Activated T-helper 17 cell treated with anti-CD3 and anti-CD28 coated beads, Interleukin-2, amount 50 U/mL, for 72 hours (primary cell): ENCODE results near the gene ALOX15B. TPM values are rescaled to one million over a fixed set of nuclear protein-coding genes. Genes with fewer than 3 reads are reported as not detected.

Source experiments
- ATAC-seq: fragments of 150-1000 bp; cut with Tn5 transposase; replicated peaks from 2 replicates; pipeline ENCODE4 v1.10.0; 2021; ENCODE audit warnings: mild to moderate bottlenecking, moderate library complexity
- H3K27ac Mint-ChIP-seq: one replicate; pipeline ENCODE4 v1.8.0; 2022; ENCODE audit warnings: mixed read lengths
- H3K27me3 Mint-ChIP-seq: one replicate; pipeline ENCODE4 v1.8.0; 2022; ENCODE audit warnings: mixed read lengths
- H3K36me3 Mint-ChIP-seq: one replicate; pipeline ENCODE4 v1.8.0; 2022; ENCODE audit warnings: low read depth, mild to moderate bottlenecking, mixed read lengths
- H3K4me1 Mint-ChIP-seq: one replicate; pipeline ENCODE4 v1.8.0; 2022; ENCODE audit warnings: mixed read lengths
- H3K4me3 Mint-ChIP-seq: one replicate; pipeline ENCODE4 v1.8.0; 2022; ENCODE audit warnings: mild to moderate bottlenecking, mixed read lengths
- H3K9me3 Mint-ChIP-seq: one replicate; pipeline ENCODE4 v1.8.0; 2022; ENCODE audit warnings: mixed read lengths
- total RNA-seq, 2 donors: library from RNA; stranded (reverse); gene quantifications; one replicate each; pipeline ENCODE4 v1.2.3, GENCODE V29; 2022

ALOX15B gene
- total RNA-seq, 2 donors from 2014 or later: 0.61 TPM; not detected in 1

DNA sequence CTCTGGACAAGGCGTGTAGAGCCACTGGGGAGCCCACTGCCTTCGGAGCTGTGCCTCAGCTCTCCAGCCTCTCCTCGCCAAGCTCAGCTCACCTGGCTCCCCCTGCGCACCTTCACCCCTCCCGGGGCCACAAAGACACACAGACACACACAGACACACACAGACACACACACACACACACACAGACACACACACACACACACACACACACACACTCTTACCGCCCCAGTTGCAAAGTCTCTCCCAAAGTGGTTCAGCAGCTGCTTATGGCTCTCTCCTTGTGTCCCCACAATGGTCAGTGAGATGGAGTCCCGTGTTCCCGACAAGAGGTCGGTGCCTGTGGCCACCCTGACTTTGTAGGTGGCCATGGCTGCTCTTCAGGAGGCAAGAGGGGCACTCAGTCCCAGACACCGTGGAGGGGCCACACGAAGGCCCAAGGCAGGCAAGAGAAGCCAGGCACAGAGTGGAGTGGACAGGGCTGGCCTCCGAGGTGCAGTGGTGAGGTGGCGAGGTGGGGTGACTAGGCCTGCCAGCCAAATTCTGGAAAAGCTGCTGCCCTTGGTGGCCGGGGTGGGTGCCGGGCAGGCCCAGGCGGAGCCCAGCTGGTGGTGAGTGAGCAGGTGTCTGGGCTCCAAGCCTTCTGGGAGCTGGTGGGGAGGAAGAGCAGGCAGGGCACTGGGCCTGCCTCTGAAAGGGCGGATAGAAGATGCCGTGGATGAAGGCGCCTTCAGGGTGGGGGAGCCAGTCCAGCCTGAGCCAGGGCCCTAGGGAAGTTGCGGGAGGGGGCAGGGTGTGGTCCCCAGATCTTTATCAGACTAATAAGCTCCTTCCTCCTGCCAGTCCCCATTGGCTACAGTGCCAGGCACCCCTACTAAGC is 48.5 kb downstream of the ALOX15B start, which contains the start of gene ALOX12B:
Gene ALOX12B (minus strand): TSS at position 642 of the 877 bp plus-strand sequence. CDS start 274 bp downstream, at position 368.
- Mint-ChIP-seq H3K27ac (no peak within 1 kb of the TSS), H3K9me3 (no peaks in the 10 kb centered on the region), H3K4me3 (no peak within 1 kb of the TSS), H3K4me1 (no peaks in the 10 kb centered on the region), H3K27me3 (peaks cover 16% of the 10 kb centered on the region), H3K36me3 (no peaks in the 10 kb centered on the region)
- no peak for ATAC-seq

- H3K9me3 Mint-ChIP-seq: no peaks in the 10 kb centered on the region
- H3K36me3 Mint-ChIP-seq: no peaks in the 10 kb centered on the region
- no peaks in the 10 kb centered on the region for H3K4me1 Mint-ChIP-seq
- H3K27ac Mint-ChIP-seq: no peak overlapping the region
- H3K4me3 Mint-ChIP-seq: no peak overlapping the region
- peaks cover 19% of the 10 kb centered on the region for H3K27me3 Mint-ChIP-seq
- no peak for ATAC-seq
Observed at GRCh38 chr17:8087952-8088230, 49.0 kb downstream of the ALOX15B start.

- H3K27ac Mint-ChIP-seq: no peak overlapping the region
- no peaks in the 10 kb centered on the region for H3K9me3 Mint-ChIP-seq
- H3K4me1 Mint-ChIP-seq: peaks cover 5% of the 10 kb centered on the region
- peaks cover 19% of the 10 kb centered on the region for H3K27me3 Mint-ChIP-seq
- no peak for ATAC-seq
- H3K4me3 Mint-ChIP-seq: no peak overlapping the region
- no peaks in the 10 kb centered on the region for H3K36me3 Mint-ChIP-seq
Observed at GRCh38 chr17:8089728-8090127, 50.9 kb downstream of the ALOX15B start.

DNA sequence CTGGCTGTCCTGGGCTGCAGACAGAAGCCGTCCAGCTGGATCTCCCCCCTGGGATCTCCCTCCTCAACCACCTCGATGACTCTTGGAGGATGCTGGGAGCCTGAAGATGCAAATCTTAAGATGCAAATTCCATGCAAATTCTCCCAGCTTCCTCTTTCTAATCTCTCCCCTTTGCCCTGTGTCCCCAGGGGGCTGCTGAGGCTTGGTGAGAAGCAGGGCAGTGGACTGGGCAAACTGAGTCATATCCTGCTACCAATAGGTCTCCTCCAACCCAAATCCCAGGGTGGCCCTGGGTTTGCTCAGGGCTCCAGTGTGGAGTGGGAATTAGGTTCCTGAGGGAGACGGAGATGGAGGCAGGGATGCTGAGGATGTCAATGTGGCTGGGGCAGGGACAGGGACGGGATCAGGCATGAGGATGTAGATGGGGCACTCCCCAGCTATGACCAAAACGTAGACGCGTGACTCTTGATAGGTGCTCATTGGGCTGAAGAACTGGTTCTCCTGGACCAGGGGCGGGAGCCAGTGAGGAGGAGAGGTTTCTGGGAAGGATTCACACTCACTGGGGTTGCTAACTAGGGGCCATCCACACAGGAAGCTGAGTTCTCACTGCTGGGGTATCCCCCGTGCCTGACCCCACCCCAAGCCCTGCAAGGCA is 52.3 kb downstream of the ALOX15B start:
- H3K4me1 Mint-ChIP-seq: peaks cover 5% of the 10 kb centered on the region
- H3K4me3 Mint-ChIP-seq: no peak overlapping the region
- ATAC-seq: no peak
- H3K9me3 Mint-ChIP-seq: no peaks in the 10 kb centered on the region
- peaks cover 19% of the 10 kb centered on the region for H3K27me3 Mint-ChIP-seq
- no peaks in the 10 kb centered on the region for H3K36me3 Mint-ChIP-seq
- H3K27ac Mint-ChIP-seq: no peak overlapping the region

DNA sequence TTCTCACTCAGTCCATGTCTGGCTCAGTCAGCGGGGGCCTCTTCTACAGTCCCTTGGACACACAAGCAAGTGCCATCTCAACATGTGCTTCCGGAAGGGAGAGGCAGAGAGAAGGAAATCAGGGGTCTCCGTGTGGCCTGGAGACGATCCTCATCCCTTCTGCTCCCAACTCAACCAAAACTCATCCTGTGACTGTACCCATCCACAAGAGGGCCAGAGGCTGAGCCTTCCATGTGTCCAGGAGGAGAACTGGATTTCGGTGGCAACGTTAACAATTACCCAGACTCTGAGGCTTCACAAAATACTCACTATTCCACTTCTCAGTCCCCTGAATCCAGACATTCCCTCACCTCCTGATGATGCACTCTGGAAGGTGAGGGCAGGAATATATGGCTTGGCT is 56.5 kb downstream of the ALOX15B start:
- Mint-ChIP-seq H3K4me3 (no peak overlapping the region), H3K27ac (no peak overlapping the region), H3K27me3 (peaks cover 8% of the 10 kb centered on the region), H3K36me3 (no peaks in the 10 kb centered on the region), H3K4me1 (peaks cover 5% of the 10 kb centered on the region), H3K9me3 (no peaks in the 10 kb centered on the region)
- no peak for ATAC-seq

DNA sequence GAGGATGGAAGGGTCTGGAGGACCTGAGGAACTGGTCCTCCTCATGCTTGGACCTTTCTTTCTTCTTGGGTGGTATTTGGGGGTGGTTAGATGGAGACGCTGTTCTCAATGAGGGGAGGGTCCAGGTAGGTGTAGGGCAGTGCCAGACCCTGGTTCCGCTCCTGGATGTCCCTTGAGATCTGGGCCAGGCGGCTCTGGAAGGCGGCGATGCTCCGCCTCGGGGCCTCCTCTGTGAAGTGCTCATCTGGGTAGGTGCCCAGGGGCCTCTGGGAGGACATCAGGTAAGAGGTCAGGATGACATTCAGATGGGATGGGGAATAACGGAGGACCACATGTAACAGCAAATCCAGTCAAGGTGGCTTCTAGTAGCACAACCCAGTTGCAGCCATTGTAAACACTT is 57.7 kb downstream of the ALOX15B start:
- Mint-ChIP-seq H3K4me3 (no peak overlapping the region), H3K9me3 (no peaks in the 10 kb centered on the region), H3K27me3 (peaks cover 3% of the 10 kb centered on the region), H3K36me3 (no peaks in the 10 kb centered on the region), H3K4me1 (peaks cover 5% of the 10 kb centered on the region), H3K27ac (no peak overlapping the region)
- ATAC-seq: no peak

Other genes with a start within 250 kb of the ALOX15B start
- gene KDM6B, start 204.8 kb upstream of the ALOX15B start, total RNA-seq: 10 to 100 TPM; 33.7 to 93.3 TPM
- gene TMEM88, start 184.0 kb upstream of the ALOX15B start, total RNA-seq: 1 to 10 TPM; 1.6 to 3.2 TPM
- gene NAA38, start 181.5 kb upstream of the ALOX15B start, total RNA-seq: 100 to 1,000 TPM in 1 of 2 donors, 10 to 100 TPM in 1; 61.3 to 111 TPM
- gene CYB5D1, start 181.1 kb upstream of the ALOX15B start, total RNA-seq: 10 to 100 TPM; 14.8 to 19.4 TPM
- gene CHD3, start 150.3 kb upstream of the ALOX15B start, total RNA-seq: 100 to 1,000 TPM; 154 to 217 TPM
- gene RNF227, start 122.8 kb upstream of the ALOX15B start, total RNA-seq: 10 to 100 TPM in 1 of 2 donors, 1 to 10 TPM in 1; 2.4 to 11.7 TPM
- 10 to 100 TPM in 1 of 2 donors, 1 to 10 TPM in 1; 8.6 to 11.9 TPM for gene KCNAB3, start 109.2 kb upstream of the ALOX15B start, total RNA-seq
- gene TRAPPC1, start 107.1 kb upstream of the ALOX15B start, total RNA-seq: 100 to 1,000 TPM; 179 to 180 TPM
- 100 to 1,000 TPM in 1 of 2 donors, 10 to 100 TPM in 1; 74.0 to 152 TPM for gene CNTROB, start 106.9 kb upstream of the ALOX15B start, total RNA-seq
- gene GUCY2D, start 36.4 kb upstream of the ALOX15B start, total RNA-seq: under 1 TPM; 0.15 to 0.77 TPM
- gene ALOX12B, start 48.7 kb downstream of the ALOX15B start, total RNA-seq: 1 to 10 TPM; 1.1 to 6.2 TPM
- gene ALOXE3, start 79.5 kb downstream of the ALOX15B start, total RNA-seq: 1 to 10 TPM in 1 of 2 donors, under 1 TPM in 1; 0.13 to 1.3 TPM
- gene HES7, start 85.0 kb downstream of the ALOX15B start, total RNA-seq: 10 to 100 TPM in 1 of 2 donors, 1 to 10 TPM in 1; 2.9 to 10.0 TPM
- 100 to 1,000 TPM in 1 of 2 donors, 10 to 100 TPM in 1; 52.0 to 269 TPM for gene PER1, start 113.3 kb downstream of the ALOX15B start, total RNA-seq
- 10 to 100 TPM; 41.7 to 66.2 TPM for gene VAMP2, start 123.9 kb downstream of the ALOX15B start, total RNA-seq
- 10 to 100 TPM; 43.3 to 45.3 TPM for gene TMEM107, start 137.3 kb downstream of the ALOX15B start, total RNA-seq
- 1 to 10 TPM; 4.7 to 7.0 TPM for gene BORCS6, start 151.1 kb downstream of the ALOX15B start, total RNA-seq
- gene AURKB, start 171.5 kb downstream of the ALOX15B start, total RNA-seq: 100 to 1,000 TPM; 158 to 161 TPM
- gene CTC1, start 209.0 kb downstream of the ALOX15B start, total RNA-seq: 10 to 100 TPM; 53.8 to 80.4 TPM
- 100 to 1,000 TPM in 1 of 2 donors, 10 to 100 TPM in 1; 53.9 to 143 TPM for gene PFAS, start 210.2 kb downstream of the ALOX15B start, total RNA-seq
- 10 to 100 TPM; 44.9 to 56.0 TPM for gene RANGRF, start 249.6 kb downstream of the ALOX15B start, total RNA-seq